ENCODE data around the gene LRRC37A.
"Not testable (repeated sequence)": the region's sequence is repeated elsewhere in the genome, so short reads cannot be mapped to it uniquely, and the experiment has no call there.

Gene LRRC37A

GRCh38 chr17:46294831-46295230 lies at the start of gene LRRC37A:
Gene LRRC37A (plus strand): TSS chr17:46295131. CDS start chr17:46295134, 3 bp downstream.
- DNase-seq, result not testable (repeated sequence)

- DNase-seq, result not testable (repeated sequence)
Observed at GRCh38 chr17:46249153-46249552, 45.8 kb upstream of the LRRC37A start.

DNA sequence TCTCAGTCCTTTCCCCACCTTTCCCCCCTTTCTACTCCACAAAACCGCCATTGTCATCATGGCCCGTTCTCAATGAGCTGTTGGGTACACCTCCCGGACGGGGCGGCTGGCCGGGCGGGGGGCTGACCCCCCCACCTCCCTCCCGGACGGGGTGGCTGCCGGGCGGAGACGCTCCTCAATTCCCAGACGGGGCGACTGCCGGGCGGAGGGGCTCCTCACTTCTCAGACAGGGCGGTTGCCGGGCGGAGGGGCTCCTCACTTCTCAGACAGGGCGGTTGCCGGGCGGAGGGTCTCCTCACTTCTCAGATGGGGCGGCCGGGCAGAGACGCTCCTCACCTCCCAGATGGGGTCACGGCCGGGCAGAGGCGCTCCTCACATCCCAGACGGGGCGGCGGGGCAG lies 42.1 kb upstream of the LRRC37A start:
- not testable (repeated sequence) for DNase-seq

DNA sequence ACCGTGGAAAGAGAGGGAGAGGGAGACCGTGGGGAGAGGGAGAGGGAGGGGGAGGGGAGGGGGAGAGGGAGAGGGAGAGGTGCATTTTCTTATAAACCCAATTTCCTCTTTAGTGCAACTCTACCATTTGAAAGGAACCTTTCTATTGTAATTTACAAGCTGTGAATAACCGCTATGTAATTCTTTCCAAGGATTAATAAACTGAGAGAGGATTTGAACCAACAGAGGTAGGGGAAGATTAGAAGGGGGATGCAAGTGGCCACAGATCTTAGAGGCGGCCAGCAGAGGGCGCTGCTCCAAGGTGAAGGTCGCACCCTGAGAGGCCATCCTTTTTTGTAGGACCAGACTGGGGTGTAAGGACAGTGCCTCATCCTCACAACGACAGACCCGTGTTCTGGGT lies 41.2 kb upstream of the LRRC37A start:
- DNase-seq, result peak; percentile 5

DNA sequence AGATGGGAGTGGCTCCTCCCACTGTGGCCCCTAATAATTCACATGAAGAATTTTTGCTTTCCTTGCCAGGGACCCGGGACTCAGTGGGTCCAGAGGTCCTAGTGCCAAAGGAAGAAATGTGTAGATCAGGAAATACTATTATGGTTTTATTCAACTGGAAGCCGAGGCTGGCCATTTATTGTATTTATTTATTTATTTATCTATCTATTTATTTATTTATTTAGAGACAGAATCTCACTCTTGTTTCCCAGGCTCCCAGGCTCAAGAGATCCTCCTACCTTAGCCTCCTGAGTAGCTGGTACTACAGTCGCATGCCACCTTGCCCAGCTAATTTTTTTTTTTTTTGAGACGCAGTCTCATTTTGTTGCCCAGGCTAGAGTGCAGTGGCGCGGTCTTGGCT lies 40.7 kb upstream of the LRRC37A start:
- DNase-seq, result not testable (repeated sequence)

GRCh38 chr17:46256369-46256768 lies 38.6 kb upstream of the LRRC37A start:
- DNase-seq, result not testable (repeated sequence)

DNA sequence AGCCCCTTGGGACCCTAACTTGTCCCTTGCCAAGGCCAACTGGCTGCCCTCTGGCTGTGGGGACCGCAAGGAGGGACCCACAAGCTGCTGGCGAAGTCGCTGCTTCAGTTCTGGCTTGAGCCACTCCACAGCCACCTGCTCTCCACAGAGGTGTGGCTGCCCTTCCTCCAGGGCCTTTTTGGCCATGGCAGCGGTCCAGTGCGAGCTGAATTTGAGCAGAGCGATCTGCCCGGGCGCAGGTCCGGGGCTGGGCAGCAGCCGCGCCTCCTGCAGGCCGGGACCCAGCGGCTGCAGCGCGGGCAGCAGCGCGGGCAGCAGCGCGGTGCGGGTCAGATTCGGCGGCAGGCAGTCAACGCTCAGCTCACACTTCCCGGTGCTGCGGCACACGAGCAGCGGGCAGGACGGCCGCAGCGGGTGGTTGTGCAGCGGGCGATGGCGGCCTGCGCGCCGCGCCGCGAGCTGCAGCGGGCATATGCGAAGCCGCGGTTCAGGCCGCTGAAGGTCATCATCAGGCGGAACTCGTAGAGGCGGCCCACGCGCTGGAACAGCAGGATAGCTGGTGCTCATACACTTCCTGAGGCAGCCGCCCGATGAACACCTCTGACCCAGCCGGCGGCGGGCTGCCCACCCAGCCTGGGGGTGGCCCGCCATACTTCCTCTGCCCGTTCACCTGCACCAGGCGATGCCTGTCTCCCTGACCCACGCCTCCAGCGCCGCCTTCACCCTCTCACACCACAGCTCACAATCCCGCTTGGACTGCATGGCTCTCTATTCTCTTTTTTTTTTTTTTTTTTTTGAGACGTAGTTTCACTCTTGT lies 34.9 kb upstream of the LRRC37A start:
- not testable (repeated sequence) for DNase-seq

DNA sequence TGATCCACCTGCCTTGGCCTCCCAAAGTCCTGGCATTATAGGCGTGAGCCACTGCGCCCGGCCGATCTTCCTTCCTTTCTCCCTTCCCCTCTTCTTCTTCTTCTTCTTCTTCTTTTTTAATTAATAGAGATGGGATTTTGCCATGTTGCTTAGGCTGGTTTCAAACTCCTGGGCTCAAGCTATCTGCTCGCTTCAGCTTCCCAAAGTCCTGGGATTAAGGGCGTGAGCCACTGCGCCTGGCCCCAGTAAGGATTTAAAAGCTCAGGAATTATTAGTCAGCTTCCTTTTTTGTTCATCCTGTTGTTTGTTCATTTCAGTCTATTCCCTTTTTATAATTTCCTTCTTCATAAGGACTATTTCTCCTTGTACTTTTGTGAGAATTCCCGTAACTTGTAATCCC lies 32.7 kb upstream of the LRRC37A start:
- DNase-seq, result no peak

- DNase-seq, result no peak
Observed at GRCh38 chr17:46264456-46265198, 30.3 kb upstream of the LRRC37A start.

GRCh38 chr17:46266063-46266655 lies 28.8 kb upstream of the LRRC37A start:
- DNase-seq, result peak; percentile 8

DNA sequence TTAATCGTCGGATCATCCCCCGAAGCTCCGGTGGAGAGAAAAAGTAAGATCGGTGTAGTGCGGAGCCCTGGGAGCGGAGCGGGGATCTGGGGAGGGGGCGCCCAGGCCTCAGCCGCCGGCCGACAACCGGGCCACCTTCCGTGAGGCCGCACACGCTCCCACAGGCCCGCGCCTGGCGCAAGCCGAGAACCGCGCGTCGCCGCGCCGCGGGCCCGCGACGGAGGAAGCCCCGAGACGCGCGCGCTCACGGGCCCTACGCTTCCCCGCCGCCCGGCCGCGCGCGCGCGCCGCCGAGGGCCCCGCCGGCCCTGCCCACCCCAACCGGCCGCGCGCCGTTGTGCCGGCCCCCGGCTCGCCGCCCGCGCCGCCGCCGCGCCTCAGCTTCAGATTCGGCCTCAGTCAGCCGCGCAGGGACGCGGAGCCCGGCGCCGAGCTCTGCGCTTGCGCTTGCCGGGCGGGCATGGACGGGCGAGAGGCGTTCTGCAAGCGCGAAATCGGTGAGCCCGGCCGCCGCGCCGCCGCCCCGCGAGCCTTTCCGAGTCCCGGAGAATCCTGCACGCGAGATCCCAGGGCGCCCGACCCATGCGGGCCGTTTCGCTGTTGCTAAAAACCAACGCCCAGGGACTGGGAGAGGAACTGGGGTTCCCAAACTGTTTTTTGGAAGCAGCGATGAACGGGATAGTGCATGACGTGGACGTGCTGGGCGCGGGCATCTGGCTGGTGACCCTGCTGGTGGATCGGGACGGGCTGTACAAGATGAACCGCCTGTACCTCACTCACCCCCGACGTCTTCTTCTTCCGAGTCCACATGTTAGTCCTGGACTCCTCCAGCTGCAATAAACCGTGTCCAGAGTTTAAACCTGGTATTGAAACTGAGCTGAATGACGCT lies 28.0 kb upstream of the LRRC37A start:
- peak; percentile 49 for DNase-seq

DNA sequence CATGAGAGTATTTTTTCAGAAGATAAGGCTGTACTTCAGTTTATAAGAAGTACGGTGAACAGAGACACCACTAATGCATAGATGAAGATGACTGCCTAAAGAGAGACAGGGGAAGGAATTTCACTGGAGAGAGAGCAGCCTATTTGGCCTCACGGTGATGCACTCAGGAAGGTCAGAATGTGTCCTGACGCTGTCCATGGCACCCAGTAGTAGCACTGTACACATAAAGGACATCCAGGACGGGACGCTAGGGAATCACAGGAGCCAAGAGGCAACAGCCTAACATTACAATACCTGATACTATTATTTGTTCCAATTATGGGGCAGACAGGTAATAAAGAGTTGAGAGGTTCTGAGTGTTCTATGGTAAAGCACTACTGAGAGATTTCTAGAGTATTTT lies 24.9 kb upstream of the LRRC37A start:
- no peak for DNase-seq

DNA sequence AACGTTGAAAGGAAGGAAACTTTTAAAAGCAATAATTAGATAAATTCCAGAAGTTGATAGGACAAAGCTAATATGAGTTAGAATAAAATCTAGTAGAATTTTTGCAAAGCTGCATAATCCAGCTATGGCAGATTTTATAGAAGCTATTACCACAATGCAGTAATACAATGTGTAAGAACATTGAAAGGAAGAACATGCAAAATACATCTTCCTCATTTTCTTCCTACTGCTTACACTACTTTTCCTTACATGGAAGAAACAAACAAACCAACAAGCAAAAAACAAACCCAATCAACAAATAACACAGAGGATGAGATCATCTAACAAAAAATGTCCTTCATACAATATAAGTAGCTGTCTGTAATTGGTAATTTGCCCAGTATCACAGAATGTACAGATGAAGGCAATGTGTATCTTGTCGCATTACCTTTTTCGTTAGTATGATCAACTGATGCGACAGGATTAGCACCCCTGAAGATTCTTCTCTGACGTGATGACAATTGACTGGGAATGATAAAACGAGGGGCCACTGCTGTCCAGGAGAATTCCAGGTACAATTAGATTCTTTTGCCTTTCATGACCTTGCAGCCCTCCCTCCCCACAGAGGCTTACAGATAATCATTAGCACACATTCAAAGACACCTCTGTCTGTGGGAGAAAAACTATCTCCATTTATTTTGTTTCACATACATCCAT lies 21.2 kb upstream of the LRRC37A start:
- no peak for DNase-seq

DNA sequence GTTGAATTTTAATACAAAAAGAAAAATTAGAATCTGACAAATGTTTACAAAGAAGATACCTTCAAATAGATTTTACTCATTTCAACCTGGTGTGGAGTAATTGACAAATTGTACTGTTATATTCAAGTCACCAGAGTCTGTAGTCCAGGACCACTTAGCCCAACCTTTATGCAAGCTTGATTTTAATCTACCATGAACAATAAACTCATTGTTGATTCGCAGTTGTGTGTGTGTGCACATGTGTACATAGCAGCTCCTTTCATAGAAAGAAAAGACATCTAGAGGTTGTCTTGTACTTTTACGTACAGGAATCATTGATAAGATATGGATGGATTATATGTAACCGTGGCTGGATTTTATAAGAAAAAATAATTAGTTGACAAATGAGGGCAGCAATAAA lies 20.7 kb upstream of the LRRC37A start:
- DNase-seq, result no peak

DNA sequence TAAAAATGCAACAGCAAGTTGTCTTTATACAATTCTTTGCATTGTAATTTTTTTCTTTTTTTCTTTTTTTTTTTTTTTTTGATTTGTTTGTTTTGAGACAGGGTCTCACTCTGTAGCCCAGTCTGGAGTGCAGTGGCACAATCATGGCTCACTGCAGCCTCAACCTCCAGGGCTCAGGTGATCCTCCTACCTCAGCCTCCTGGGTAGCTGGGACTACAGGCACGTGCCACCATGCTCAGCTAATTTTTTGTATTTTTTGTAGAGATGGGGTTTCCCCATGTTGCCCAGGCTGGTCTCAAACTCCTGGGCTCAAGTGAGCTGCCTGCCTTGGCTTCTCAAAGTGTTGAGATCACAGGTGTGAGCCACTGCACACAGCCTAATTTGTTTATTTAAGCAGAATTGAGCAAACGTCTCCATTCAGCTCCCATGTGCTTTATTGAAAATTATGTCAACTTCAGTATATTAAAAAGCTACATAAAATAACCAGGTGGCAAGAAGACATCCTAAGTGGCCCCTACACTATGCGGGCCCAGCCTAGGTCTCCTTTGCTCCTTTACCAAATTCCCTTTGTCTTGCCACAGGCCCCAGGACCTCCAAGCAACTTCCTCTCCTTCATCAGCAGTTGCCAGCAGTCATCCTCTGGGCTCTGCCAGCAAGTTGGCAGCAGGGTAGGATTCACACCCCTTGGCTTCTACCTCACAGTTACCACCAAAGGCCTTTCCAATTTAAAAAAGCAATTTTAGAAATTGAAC lies 18.0 kb upstream of the LRRC37A start:
- DNase-seq, result not testable (repeated sequence)

- DNase-seq, result not testable (repeated sequence)
Observed at GRCh38 chr17:46281336-46281735, 13.6 kb upstream of the LRRC37A start.

GRCh38 chr17:46282635-46283034 lies 12.3 kb upstream of the LRRC37A start:
- DNase-seq, result not testable (repeated sequence)

GRCh38 chr17:46284467-46284866 lies 10.5 kb upstream of the LRRC37A start:
- DNase-seq, result not testable (repeated sequence)

DNA sequence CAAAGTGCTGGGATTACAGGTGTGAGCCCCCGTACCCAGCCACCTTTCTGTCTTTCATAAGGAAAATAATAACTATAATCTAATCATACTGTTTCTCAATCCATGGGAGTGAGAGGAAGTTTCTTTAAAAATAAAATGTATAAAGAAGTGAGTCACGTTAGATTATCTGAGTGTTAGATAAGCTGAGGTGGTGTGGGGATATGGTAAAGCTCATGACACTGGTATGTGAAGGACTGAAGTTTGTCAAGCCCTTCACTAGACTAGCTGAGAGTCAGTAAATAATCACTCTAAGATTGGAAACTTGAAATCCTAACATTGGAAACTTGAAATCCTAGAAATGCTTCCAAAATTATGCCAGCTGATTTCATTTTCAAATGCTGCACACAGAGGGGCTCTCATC lies 9.4 kb upstream of the LRRC37A start:
- DNase-seq, result not testable (repeated sequence)

DNA sequence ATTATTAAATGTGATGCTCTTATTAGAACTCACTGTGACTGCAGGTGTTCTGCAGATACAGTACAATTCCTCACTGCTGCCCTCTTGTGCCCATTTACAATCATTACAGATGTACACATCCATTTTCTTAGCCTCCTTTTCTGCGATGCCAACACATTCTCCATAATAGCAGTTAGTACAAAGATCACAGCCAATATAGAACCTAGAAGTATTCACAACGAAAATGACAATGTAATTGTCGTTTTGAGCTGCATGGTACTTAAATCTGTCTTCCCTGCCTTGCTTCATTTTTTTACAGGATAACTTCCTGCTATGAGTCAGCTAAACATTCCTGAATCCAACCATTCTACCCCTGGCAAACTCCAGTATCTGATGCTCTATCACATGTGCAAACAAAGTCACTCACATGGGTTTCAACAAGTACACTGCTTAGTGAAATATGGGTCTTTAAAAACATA lies 8.1 kb upstream of the LRRC37A start:
- DNase-seq, result peak; percentile 27

DNA sequence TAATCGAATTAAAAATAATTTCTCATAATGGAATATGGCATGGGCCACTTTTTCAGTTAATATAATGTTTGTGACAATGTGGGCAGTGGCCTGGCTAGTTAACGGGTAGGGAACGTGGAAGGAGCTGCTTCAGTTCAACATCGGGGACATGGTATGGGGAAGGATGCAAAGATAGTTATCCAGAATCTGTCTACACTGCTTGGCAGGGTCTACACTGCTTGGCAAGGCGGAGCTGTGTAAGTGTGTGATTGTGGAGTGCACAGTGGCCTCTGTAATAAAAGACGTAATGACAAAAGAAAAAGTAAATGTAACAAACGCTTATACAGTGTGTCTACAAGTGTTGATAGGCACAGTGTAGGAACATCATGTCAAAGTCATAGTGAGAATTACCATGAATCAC lies 7.3 kb upstream of the LRRC37A start:
- DNase-seq, result not testable (repeated sequence)
